ENCODE results near the gene DTX1.

DNA sequence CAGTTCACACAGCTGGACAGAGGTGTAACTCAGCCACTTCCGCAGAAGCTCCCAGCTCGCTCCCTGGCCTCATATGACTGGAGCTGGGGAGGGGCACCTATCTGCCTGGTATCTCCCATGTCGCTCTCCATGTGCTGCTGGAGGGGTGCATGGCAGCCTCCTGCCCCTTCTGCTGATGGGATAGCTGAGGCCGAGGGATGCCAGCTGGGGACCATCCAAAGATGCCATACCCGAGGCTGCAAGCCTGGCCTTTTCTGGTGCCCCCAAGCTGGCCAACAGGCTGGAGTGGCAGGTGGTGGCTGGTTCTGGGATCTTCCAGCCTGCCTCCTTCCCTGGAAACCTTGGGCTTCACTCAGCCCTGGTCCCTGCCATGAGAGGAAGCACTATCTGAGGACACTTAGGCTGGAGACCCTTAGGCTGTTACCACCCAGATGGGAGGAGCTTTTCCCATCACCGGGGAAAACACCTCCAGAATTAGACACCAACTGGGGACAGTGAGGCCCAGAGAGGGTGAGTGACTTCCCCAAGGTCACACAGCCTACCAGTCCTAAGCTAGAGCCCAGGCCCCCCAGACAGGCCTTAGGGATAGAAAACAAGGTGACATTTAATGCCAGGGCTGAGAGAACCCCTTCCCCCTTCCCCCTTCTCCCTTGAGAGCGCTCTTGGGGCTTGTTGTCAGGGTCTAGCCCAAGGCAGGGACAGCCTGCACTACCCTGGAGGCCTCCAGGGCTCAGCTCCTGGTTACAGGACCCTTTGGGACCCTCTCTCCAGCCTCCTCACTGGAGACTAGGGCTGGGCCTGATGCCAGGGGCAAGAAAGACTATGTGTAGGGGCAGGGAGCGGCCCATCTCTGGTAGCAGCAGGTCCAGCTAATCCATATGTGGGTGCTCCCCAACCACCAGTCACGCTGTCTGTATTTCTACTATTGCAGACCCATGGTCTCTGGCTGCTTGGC, 7.1 kb downstream of the DTX1 start:
- TF ChIP-seq GATA2 (IDR thresholded peaks at IDR 0.05; ENCODE audit: low read depth, low read length) (no peak), GATA3 (IDR thresholded peaks at IDR 0.05; ENCODE audit: low read depth, low read length) (no peak)

Data from SH-SY5Y (cell line).